NCI-H2107 (cell line): Measurements from ENCODE around the gene PLEKHJ1.

Source experiments
- DNase-seq: peaks from one replicate; lab custom pipeline; 2025; lab: John Stamatoyannopoulos, UW

PLEKHJ1 gene

GRCh38 chr19:2197270-2197669, 38.9 kb downstream of the PLEKHJ1 start:
- DNase-seq: no peak

DNA sequence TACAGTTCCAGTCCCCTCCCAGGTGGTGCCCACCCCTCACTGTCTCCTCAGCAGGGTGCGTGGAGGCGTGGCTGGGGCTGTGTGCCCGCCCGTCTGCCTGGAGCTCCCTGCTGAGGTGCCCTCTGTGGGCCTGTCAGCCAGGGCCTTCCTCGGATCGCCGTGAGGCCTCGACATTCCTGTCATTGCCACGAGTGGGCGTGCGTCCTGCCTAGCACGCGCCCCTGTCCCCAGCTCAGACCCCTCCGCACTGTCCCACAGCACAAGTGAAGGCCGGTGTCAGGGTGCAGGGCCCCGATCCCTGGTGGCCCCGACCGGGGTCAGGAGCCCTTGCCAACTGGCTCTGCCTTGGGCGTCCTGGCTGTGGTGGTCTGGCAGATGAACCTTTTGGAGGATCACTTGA, 40.2 kb downstream of the PLEKHJ1 start:
- DNase-seq: no peak

DNA sequence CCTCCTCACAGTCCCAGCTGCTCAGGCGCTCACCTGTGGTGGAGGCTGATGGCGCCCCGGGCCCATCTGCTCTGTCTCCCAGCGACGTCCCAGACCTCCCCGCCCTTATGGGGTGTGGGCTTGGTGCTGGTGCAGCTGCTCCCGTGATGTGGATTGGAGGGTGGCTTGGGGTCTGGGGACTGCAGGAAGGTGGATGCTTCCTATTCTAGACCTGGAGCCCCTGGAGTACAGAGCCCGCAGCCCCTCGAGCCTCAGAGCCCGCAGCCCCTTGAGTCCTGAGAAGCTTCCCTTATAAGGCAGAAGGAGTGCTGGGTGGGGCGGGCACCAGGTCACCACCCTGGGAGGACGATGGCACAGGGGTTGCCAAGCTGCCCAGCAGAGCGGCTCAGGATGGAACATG, 40.8 kb downstream of the PLEKHJ1 start:
- DNase-seq: no peak

GRCh38 chr19:2194513-2195078, 41.5 kb downstream of the PLEKHJ1 start:
- no peak for DNase-seq

DNA sequence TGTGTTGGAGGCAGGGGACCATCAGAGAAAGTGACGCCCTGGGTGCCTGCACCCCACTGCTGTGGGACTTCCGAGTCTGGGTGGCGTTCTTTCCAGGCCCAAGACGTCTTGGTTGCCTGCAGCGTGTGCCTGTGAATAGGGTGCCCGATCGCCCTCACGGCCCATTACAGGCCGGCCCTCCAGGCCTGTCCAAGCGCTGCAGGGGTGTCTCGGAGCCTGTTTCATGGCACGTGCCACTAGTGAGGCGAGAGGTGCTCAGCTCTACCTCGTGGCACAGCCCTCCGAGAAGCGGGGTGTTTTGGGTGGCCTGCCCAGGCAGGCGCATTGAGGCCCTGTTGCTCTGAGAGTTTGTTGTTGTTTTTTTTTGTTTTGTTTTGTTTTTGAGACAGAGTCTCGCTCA, 42.3 kb downstream of the PLEKHJ1 start:
- no peak for DNase-seq

- no peak for DNase-seq
Observed at GRCh38 chr19:2192862-2193261, 43.3 kb downstream of the PLEKHJ1 start.

GRCh38 chr19:2191456-2192310, 44.4 kb downstream of the PLEKHJ1 start:
- DNase-seq: no peak

DNA sequence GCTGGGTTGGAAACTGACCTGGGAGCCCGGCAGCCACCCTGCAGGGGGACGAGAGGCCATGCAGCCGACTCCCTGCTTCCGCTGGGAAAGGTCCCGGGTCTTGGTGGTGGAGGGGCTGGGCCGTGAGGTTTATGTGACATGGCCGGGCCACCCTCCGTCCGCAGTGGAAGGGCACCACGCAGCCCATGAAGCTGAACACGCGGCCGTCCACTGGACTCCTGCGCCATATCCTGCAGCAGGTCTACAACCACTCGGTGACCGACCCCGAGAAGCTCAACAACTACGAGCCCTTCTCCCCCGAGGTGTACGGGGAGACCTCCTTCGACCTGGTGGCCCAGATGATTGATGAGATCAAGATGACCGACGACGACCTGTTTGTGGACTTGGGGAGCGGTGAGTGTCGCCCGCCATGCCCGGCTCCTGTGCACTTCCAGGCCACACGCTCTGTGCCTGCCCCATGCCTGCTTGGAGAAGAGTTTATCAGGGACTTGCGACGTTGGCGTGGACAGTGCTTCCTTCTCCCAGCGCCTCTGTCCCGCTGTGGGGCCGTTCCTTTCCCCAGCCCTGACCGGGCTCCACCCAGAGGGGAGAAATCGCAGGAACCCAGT, 45.2 kb downstream of the PLEKHJ1 start:
- no peak for DNase-seq

- no peak for DNase-seq
Observed at GRCh38 chr19:2189880-2190279, 46.2 kb downstream of the PLEKHJ1 start.

- DNase-seq: no peak
Observed at GRCh38 chr19:2188708-2189385, 47.3 kb downstream of the PLEKHJ1 start.

- no peak for DNase-seq
Observed at GRCh38 chr19:2187159-2187558, 49.0 kb downstream of the PLEKHJ1 start.

DNA sequence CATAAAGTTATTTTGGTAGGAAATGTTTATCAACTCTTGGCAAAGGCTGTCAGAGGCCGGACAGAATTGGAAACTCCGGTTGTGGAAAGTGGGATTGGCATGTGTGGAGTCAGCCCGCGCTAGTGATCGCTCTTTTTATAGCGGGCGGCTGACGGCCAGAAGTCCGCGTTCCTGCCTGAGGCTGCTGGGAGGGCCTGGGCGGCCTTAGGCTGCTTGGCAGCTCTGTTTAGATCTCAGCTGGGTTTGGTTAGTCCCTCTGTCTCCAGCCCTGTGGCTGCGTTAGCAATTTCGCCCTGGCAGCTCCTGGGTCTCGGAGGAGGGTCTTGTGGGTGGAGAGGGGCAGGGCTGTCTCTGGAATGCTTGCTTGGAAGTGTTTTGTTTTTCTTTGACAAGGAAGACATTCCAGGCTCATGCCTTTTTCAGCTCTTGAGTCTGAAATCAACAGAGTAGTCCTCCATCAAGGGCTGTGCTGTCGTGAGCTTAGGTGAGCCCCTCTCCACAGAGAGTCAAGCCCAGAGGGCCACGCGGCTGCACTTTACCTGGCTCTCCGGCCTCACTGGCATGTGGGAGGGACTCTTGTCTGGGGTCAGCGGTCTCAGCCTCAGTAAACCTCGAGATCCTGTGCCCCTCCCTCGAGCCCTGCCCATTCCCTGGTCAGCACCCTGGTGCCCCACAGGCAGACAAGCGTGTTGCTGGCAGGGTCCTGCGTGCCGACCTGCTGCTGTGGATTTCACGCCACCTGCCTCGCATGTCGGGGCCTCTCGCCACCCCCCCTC, 49.9 kb downstream of the PLEKHJ1 start:
- no peak for DNase-seq

GRCh38 chr19:2185734-2186070, 50.4 kb downstream of the PLEKHJ1 start:
- DNase-seq: no peak

DNA sequence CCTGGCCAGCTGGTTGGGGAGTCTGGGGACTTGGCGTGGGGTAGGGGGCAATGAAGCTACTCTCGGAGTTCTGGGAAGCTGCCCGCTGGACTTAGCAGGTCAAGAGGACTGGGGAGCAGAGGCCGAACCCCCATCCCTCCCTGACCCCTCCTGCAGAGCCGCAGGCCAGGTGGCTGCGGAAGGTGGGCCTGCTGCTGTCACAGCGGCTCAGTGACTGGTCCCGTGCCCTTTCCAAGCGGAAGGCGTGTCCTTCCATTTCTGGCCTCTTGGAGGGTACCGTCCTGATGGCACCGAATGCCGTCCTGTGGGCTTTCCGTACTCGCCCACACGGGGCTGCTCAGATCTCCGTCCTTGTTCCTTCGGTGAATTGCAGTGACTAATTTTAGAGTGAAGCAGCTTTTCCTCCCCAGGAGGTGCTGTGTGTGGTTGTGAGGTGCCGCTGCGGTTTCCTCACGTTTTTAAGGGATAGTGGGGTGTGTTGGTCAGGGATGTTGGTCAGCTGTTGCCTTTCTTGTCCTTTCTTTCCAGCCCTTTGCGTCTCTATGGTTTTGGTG, 51.6 kb downstream of the PLEKHJ1 start:
- DNase-seq: no peak
